ENCODE data around the gene ZNF512B. TPM values are rescaled to one million over a fixed set of nuclear protein-coding genes. Genes with fewer than 3 reads are reported as not detected.
"Not testable (repeated sequence)": the region's sequence is repeated elsewhere in the genome, so short reads cannot be mapped to it uniquely, and the experiment has no call there.

The ZNF512B gene, protein sequence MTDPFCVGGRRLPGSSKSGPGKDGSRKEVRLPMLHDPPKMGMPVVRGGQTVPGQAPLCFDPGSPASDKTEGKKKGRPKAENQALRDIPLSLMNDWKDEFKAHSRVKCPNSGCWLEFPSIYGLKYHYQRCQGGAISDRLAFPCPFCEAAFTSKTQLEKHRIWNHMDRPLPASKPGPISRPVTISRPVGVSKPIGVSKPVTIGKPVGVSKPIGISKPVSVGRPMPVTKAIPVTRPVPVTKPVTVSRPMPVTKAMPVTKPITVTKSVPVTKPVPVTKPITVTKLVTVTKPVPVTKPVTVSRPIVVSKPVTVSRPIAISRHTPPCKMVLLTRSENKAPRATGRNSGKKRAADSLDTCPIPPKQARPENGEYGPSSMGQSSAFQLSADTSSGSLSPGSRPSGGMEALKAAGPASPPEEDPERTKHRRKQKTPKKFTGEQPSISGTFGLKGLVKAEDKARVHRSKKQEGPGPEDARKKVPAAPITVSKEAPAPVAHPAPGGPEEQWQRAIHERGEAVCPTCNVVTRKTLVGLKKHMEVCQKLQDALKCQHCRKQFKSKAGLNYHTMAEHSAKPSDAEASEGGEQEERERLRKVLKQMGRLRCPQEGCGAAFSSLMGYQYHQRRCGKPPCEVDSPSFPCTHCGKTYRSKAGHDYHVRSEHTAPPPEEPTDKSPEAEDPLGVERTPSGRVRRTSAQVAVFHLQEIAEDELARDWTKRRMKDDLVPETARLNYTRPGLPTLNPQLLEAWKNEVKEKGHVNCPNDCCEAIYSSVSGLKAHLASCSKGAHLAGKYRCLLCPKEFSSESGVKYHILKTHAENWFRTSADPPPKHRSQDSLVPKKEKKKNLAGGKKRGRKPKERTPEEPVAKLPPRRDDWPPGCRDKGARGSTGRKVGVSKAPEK
- total RNA-seq (2012; rRNA removed): 7.1 and 9.6 TPM in 2 replicates

DNA sequence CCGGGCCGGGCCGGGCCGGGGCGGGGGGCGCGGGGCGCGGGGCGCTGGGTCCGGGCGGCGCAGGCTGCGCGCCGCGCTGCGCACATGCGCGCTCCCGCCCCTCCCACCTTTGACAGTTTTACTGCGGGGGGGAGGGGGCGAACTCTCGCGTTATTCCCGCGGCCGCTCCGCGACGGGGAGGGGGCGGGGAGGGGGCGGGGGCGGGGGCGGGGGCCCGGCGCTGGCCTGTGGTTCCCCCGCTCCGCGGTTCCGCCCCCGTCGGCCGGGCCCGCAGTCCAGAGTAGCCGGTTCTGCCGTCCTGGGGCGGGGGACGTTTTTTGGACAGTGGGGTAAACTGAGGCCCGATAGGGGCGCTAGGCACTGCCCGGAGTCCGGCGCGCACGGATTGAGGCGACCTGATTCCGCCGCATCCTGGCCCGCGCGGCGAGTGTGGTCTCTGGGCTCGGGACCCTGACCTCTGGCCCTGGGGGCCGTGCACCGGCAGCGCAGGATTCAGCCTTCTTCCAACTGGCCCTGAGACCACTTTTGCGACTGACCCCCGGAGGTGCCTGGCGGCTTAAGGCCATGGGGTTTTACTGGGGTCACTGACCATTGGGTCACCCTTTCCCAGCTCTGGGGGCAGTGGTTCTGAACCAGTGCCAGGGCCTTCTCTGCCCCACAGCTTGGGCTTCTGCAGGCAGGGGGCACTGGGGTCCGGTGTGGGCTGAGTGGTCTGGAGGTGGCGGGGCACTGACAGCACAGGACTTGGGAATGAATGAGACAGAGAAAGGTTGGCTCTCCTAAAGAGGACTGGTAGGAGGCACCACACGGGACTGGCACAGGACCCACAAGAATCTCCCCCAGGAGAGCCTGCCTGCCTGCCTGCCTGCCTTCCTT is at the start of gene ZNF512B:
Gene ZNF512B (minus strand): TSS at position 93 of the 876 bp plus-strand sequence. CDS start 1,980 bp downstream, outside the sequence.
- Histone ChIP-seq H3K4me3 (ENCODE audit: low read length) (peak within 1 kb of the TSS; percentile 88), H3K36me3 (ENCODE audit: insufficient read depth, low read length) (peaks cover 17% of the 10 kb centered on the region), H3K4me2 (ENCODE audit: low read length) (peak within 1 kb of the TSS; percentile 95), H3K9me3 (replicated peaks; ENCODE audit: low read length) (no peaks in the 10 kb centered on the region), H3K9ac (ENCODE audit: low read depth, low read length) (peak within 1 kb of the TSS; percentile 92), H3K4me1 (ENCODE audit: control insufficient read depth, insufficient read depth, low read length) (peaks cover 14% of the 10 kb centered on the region), H3K27me3 (ENCODE audit: control insufficient read depth, insufficient read depth, low read length) (no peaks in the 10 kb centered on the region)

DNA sequence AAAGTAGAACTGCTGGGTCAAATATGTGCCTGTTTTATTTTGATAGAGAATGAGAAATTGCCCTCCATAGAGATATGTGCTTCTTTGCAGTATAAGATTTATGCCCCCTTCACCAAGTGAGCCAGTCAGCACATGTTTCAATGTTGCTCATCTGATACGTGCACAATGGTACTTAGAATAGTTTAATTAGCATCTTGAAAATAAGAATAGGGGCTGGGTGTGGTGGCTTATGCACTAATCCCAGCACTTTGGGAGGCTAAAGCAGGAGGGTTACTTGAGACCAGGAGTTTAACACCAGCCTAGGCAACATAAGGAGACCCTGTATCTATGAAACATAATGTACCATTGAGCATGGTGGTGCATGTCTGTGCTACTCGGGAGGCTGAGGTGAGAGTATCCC is 45.9 kb upstream of the ZNF512B start:
- Histone ChIP-seq H3K4me1 (ENCODE audit: control insufficient read depth, insufficient read depth, low read length) (no peaks in the 10 kb centered on the region), H3K36me3 (ENCODE audit: insufficient read depth, low read length) (peaks cover 56% of the 10 kb centered on the region), H3K27me3 (ENCODE audit: control insufficient read depth, insufficient read depth, low read length) (no peaks in the 10 kb centered on the region), H3K4me2 (ENCODE audit: low read length) (no peak overlapping the region), H3K4me3 (ENCODE audit: low read length) (no peak overlapping the region), H3K9me3 (replicated peaks; ENCODE audit: low read length) (no peaks in the 10 kb centered on the region), H3K9ac (ENCODE audit: low read depth, low read length) (no peak overlapping the region)

DNA sequence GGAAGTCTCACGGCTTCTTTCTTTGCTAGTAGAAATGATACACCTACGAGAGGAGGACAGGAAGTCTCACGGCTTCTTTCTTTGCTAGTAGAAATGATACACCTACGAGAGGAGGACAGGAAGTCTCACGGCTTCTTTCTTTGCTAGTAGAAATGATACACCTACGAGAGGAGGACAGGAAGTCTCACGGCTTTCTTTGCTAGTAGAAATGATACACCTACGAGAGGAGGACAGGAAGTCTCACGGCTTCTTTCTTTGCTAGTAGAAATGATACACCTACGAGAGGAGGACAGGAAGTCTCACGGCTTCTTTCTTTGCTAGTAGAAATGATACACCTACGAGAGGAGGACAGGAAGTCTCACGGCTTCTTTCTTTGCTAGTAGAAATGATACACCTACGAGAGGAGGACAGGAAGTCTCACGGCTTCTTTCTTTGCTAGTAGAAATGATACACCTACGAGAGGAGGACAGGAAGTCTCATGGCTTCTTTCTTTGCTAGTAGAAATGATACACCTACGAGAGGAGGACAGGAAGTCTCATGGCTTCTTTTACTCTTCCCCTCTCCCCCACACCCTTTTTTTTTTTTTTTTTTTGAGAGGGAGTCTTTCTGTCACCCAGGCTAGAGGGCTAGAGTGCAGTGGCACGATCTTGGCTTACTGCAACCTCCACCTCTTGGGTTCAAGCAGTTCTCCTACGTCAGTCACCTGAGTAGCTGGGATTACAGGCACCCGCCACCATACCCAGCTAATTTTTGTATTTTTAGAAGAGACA is 42.8 kb upstream of the ZNF512B start:
- H3K9me3 ChIP-seq (replicated peaks; ENCODE audit: low read length); H3K27me3 ChIP-seq (ENCODE audit: control insufficient read depth, insufficient read depth, low read length); H3K4me1 ChIP-seq (ENCODE audit: control insufficient read depth, insufficient read depth, low read length); H3K4me2 ChIP-seq (ENCODE audit: low read length); H3K9ac ChIP-seq (ENCODE audit: low read depth, low read length); H3K4me3 ChIP-seq (ENCODE audit: low read length): not testable (repeated sequence)
- H3K36me3 ChIP-seq (ENCODE audit: insufficient read depth, low read length): peaks cover 61% of the 10 kb centered on the region

DNA sequence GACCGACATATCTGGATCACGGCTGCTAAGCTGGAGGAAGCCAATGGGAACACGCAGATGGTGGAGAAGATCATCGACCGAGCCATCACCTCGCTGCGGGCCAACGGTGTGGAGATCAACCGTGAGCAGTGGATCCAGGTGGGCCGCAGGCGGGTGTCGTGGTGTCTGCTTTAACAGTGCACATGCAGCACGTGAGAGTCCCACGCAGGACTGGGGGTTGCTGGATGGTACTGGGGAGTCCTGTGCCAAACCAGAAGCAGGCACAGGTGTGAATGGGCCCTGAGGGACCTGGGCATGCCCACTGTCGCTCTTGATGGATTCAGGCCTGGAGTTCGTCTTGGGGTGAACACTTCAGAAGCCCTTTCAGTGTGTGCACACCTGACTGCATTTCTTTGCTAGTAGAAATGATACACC is 41.6 kb upstream of the ZNF512B start:
- Histone ChIP-seq H3K9me3 (replicated peaks; ENCODE audit: low read length) (no peaks in the 10 kb centered on the region), H3K27me3 (ENCODE audit: control insufficient read depth, insufficient read depth, low read length) (no peaks in the 10 kb centered on the region), H3K4me1 (ENCODE audit: control insufficient read depth, insufficient read depth, low read length) (no peaks in the 10 kb centered on the region), H3K9ac (ENCODE audit: low read depth, low read length) (no peak overlapping the region), H3K36me3 (ENCODE audit: insufficient read depth, low read length) (peaks cover 64% of the 10 kb centered on the region), H3K4me2 (ENCODE audit: low read length) (no peak overlapping the region), H3K4me3 (ENCODE audit: low read length) (no peak overlapping the region)

DNA sequence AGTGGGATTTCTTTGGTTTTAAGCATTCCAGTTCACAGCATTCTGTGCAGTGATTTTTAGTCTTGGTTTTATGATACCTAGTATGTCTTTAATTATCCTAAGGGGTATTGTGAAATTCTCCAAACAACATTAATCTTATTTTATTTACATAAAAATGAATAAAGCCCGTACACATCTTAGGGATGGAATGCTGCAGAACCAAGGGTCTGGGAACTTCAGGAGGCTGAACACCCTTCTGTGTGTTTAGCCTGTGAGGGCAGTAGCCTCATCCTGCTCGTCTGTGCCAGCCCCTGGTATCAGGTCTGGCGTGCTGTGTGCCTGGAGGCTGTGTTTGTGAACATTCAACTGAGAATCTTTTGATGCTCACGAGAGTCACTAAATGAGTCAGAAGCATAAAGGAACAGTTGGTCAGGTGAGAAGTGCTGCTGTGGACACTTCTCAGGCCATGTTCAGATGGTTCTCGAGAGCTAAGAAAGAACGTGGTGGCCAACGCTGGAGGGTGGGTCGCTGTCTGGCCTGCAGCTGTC is 41.0 kb upstream of the ZNF512B start:
- no peak overlapping the region for H3K4me2 ChIP-seq (ENCODE audit: low read length)
- H3K9me3 ChIP-seq (replicated peaks; ENCODE audit: low read length): no peaks in the 10 kb centered on the region
- no peak overlapping the region for H3K9ac ChIP-seq (ENCODE audit: low read depth, low read length)
- H3K4me3 ChIP-seq (ENCODE audit: low read length): no peak overlapping the region
- no peaks in the 10 kb centered on the region for H3K27me3 ChIP-seq (ENCODE audit: control insufficient read depth, insufficient read depth, low read length)
- no peaks in the 10 kb centered on the region for H3K4me1 ChIP-seq (ENCODE audit: control insufficient read depth, insufficient read depth, low read length)
- peaks cover 65% of the 10 kb centered on the region for H3K36me3 ChIP-seq (ENCODE audit: insufficient read depth, low read length)

DNA sequence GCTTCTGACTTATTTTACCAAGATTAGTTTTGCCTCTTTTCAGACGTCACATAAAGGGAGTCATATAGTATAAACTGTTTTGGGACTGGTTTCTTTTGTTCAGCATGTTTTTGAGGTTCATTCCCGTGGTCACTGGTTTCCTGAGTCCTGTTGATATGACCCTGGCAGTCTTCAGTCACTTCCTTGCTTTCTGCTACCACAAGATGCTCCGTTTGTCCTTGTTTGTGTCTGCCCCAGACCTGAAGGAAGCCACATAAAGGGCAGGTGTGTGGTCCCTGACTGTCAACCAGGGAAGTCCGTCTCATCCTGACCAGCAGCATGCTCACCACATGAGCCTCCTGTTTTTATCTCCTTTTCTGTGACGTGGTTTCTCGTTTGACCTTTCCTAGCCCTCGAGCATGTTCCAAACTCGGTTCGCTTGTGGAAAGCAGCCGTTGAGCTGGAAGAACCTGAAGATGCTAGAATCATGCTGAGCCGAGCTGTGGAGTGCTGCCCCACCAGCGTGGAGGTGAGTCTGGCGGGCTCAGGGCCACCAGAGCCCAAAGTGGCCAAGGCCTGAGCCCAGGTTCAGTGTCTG is 40.2 kb upstream of the ZNF512B start:
- Histone ChIP-seq H3K4me1 (ENCODE audit: control insufficient read depth, insufficient read depth, low read length) (peaks cover 5% of the 10 kb centered on the region), H3K4me3 (ENCODE audit: low read length) (no peak overlapping the region), H3K4me2 (ENCODE audit: low read length) (no peak overlapping the region), H3K9me3 (replicated peaks; ENCODE audit: low read length) (no peaks in the 10 kb centered on the region), H3K27me3 (ENCODE audit: control insufficient read depth, insufficient read depth, low read length) (no peaks in the 10 kb centered on the region), H3K9ac (ENCODE audit: low read depth, low read length) (no peak overlapping the region), H3K36me3 (ENCODE audit: insufficient read depth, low read length) (peaks cover 65% of the 10 kb centered on the region)

DNA sequence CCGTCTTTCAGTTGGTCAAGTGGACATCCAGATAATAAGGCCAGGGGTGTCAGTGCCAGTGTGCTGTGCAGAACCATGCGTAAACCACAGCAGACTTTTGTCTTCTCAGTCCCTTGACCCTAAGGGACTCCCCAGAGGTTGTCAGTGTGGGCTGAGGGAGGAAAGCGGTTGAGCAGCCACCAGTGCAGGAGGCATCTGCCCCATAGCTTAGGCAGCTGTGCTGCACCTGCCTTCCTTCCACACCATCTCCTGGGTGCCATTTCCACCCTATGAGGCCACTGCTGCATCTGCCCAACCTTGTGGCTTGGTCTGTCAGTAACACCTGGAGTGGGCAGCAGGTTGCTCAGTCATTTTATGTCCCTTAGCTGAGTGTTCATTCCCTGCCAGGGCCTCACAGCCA is 37.2 kb upstream of the ZNF512B start:
- Histone ChIP-seq H3K36me3 (ENCODE audit: insufficient read depth, low read length) (peaks cover 69% of the 10 kb centered on the region), H3K4me1 (ENCODE audit: control insufficient read depth, insufficient read depth, low read length) (peaks cover 5% of the 10 kb centered on the region)

DNA sequence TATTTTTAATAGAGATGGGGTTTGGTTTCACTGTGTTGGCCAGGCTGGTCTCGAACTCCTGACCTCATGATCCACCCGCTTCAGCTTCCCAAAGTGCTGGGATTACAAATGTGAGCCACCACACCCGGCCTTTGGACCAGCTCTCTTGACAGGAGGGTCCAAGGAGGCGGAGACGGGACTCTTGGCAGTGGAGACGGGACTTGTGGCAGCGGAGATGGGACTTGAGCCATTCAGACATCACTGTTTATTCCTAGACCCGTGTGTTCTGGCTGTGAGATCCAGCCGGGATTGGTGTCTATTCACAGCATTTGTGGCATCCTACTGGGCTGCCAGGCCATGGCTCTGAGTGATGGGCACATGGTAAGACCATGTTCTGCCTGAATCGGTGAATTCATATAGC is 36.8 kb upstream of the ZNF512B start:
- no peak overlapping the region for H3K9ac ChIP-seq (ENCODE audit: low read depth, low read length)
- H3K27me3 ChIP-seq (ENCODE audit: control insufficient read depth, insufficient read depth, low read length): no peaks in the 10 kb centered on the region
- H3K36me3 ChIP-seq (ENCODE audit: insufficient read depth, low read length): peaks cover 71% of the 10 kb centered on the region
- H3K4me2 ChIP-seq (ENCODE audit: low read length): no peak overlapping the region
- peaks cover 5% of the 10 kb centered on the region for H3K4me1 ChIP-seq (ENCODE audit: control insufficient read depth, insufficient read depth, low read length)
- no peak overlapping the region for H3K4me3 ChIP-seq (ENCODE audit: low read length)
- H3K9me3 ChIP-seq (replicated peaks; ENCODE audit: low read length): no peaks in the 10 kb centered on the region

More for the DNA sequence above, 37.2 kb upstream of the ZNF512B start:
- no peaks in the 10 kb centered on the region for H3K9me3 ChIP-seq (replicated peaks; ENCODE audit: low read length)
- H3K27me3 ChIP-seq (ENCODE audit: control insufficient read depth, insufficient read depth, low read length): no peaks in the 10 kb centered on the region
- H3K4me3 ChIP-seq (ENCODE audit: low read length): no peak overlapping the region
- H3K4me2 ChIP-seq (ENCODE audit: low read length): no peak overlapping the region
- no peak overlapping the region for H3K9ac ChIP-seq (ENCODE audit: low read depth, low read length)

DNA sequence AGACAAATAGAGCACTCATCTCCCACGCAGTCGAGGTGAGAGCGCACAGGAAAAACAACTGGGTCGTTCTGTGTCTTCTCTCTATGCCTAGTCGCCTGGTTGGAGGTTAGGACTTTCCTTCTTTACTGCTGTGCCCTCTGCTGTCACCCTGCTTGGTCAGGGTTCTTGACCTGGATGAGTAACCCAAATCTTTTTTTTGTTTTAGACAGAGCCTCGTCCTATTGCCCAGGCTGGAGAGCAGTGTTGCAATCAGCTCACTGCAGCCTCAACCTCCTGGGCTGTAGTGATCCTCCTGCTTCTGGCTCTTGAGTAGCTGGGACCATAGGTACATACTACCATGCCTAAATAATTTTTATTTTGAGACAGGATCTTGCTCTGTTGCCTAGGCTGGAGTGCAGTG is 35.7 kb upstream of the ZNF512B start:
- Histone ChIP-seq H3K9ac (ENCODE audit: low read depth, low read length) (no peak overlapping the region), H3K9me3 (replicated peaks; ENCODE audit: low read length) (no peaks in the 10 kb centered on the region), H3K36me3 (ENCODE audit: insufficient read depth, low read length) (peaks cover 68% of the 10 kb centered on the region), H3K4me3 (ENCODE audit: low read length) (no peak overlapping the region), H3K27me3 (ENCODE audit: control insufficient read depth, insufficient read depth, low read length) (no peaks in the 10 kb centered on the region), H3K4me1 (ENCODE audit: control insufficient read depth, insufficient read depth, low read length) (peaks cover 5% of the 10 kb centered on the region), H3K4me2 (ENCODE audit: low read length) (no peak overlapping the region)
